ENCODE results near the gene GCNT4.
"Not testable (repeated sequence)": the region's sequence is repeated elsewhere in the genome, so short reads cannot be mapped to it uniquely, and the experiment has no call there.

Gene GCNT4

GRCh38 chr5:75052192-75053053, at the start of gene GCNT4:
TSS of gene GCNT4 (minus strand) at chr5:75052558. CDS start at chr5:75030037, 22,521 bp downstream.
- Histone ChIP-seq H3K9ac (ENCODE audit: low read length) (no peak within 1 kb of the TSS), H3K9me3 (ENCODE audit: low read length) (no peaks in the 10 kb centered on the region), H3K36me3 (ENCODE audit: insufficient read depth, low read length) (no peaks in the 10 kb centered on the region), H3F3A (ENCODE audit: insufficient read depth, low read length) (no peaks in the 10 kb centered on the region), H3K4me2 (ENCODE audit: low read length) (no peak within 1 kb of the TSS), H3K27ac (ENCODE audit: low read depth, low read length, poor library complexity, severe bottlenecking) (no peak within 1 kb of the TSS), H3K4me3 (ENCODE audit: low read depth, low read length, poor library complexity, severe bottlenecking) (no peak within 1 kb of the TSS), H3K27me3 (ENCODE audit: insufficient read depth, low read length) (no peaks in the 10 kb centered on the region), H4K20me1 (ENCODE audit: insufficient read depth, low read length) (no peaks in the 10 kb centered on the region), H3K9me2 (ENCODE audit: low read depth, low read length) (no peaks in the 10 kb centered on the region), H3K79me2 (ENCODE audit: insufficient read depth, low read length) (no peaks in the 10 kb centered on the region), H3K4me1 (ENCODE audit: insufficient read depth, low read length, severe bottlenecking) (no peaks in the 10 kb centered on the region), H2AFZ (ENCODE audit: low read length) (no peak within 1 kb of the TSS)
- TF ChIP-seq, protein P1, sequence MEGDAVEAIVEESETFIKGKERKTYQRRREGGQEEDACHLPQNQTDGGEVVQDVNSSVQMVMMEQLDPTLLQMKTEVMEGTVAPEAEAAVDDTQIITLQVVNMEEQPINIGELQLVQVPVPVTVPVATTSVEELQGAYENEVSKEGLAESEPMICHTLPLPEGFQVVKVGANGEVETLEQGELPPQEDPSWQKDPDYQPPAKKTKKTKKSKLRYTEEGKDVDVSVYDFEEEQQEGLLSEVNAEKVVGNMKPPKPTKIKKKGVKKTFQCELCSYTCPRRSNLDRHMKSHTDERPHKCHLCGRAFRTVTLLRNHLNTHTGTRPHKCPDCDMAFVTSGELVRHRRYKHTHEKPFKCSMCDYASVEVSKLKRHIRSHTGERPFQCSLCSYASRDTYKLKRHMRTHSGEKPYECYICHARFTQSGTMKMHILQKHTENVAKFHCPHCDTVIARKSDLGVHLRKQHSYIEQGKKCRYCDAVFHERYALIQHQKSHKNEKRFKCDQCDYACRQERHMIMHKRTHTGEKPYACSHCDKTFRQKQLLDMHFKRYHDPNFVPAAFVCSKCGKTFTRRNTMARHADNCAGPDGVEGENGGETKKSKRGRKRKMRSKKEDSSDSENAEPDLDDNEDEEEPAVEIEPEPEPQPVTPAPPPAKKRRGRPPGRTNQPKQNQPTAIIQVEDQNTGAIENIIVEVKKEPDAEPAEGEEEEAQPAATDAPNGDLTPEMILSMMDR (IDR thresholded peaks at IDR 0.05; ENCODE audit: low read length): no peak
- TF ChIP-seq EZH2 (IDR thresholded peaks at IDR 0.05; ENCODE audit: borderline replicate concordance, low read length): no peak

DNA sequence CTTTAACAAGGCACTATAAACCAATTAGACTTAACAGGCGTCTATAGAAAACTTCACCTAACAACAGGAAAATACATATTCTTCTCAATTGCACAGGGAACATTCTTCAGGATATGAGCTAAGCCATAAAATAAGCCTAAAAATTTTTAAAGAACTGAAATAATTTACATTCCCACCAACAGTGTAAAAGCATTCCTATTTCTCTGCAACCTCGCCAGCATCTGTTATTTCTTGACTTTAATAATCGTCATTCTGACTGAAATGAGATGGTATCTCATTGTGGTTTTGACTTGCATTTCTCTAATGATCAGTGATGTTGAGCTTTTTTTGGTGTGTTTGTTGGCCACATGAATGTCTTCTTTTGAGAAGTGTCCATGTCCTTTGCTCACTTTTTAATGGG, 43.6 kb upstream of the GCNT4 start:
- not testable (repeated sequence) for H3K9me3 ChIP-seq (ENCODE audit: low read length); H3K4me2 ChIP-seq (ENCODE audit: low read length); H3K4me3 ChIP-seq (ENCODE audit: low read depth, low read length, poor library complexity, severe bottlenecking); H4K20me1 ChIP-seq (ENCODE audit: insufficient read depth, low read length); H3K9me2 ChIP-seq (ENCODE audit: low read depth, low read length); H3K9ac ChIP-seq (ENCODE audit: low read length); H3K36me3 ChIP-seq (ENCODE audit: insufficient read depth, low read length); H3F3A ChIP-seq (ENCODE audit: insufficient read depth, low read length); H3K27me3 ChIP-seq (ENCODE audit: insufficient read depth, low read length); H3K27ac ChIP-seq (ENCODE audit: low read depth, low read length, poor library complexity, severe bottlenecking); H2AFZ ChIP-seq (ENCODE audit: low read length); H3K4me1 ChIP-seq (ENCODE audit: insufficient read depth, low read length, severe bottlenecking); H3K79me2 ChIP-seq (ENCODE audit: insufficient read depth, low read length)

- H3K27ac ChIP-seq (ENCODE audit: low read depth, low read length, poor library complexity, severe bottlenecking): no peak overlapping the region
- no peaks in the 10 kb centered on the region for H3K36me3 ChIP-seq (ENCODE audit: insufficient read depth, low read length)
- no peak overlapping the region for H3K4me3 ChIP-seq (ENCODE audit: low read depth, low read length, poor library complexity, severe bottlenecking)
- TF ChIP-seq EZH2 (IDR thresholded peaks at IDR 0.05; ENCODE audit: borderline replicate concordance, low read length): no peak
- TF ChIP-seq, protein P1 (IDR thresholded peaks at IDR 0.05; ENCODE audit: low read length): no peak
- H3K9me3 ChIP-seq (ENCODE audit: low read length): no peaks in the 10 kb centered on the region
- H3K9ac ChIP-seq (ENCODE audit: low read length): no peak overlapping the region
- H3K79me2 ChIP-seq (ENCODE audit: insufficient read depth, low read length): no peaks in the 10 kb centered on the region
- H3K27me3 ChIP-seq (ENCODE audit: insufficient read depth, low read length): no peaks in the 10 kb centered on the region
- H3F3A ChIP-seq (ENCODE audit: insufficient read depth, low read length): no peaks in the 10 kb centered on the region
- H2AFZ ChIP-seq (ENCODE audit: low read length): no peak overlapping the region
- no peak overlapping the region for H3K4me2 ChIP-seq (ENCODE audit: low read length)
- no peaks in the 10 kb centered on the region for H4K20me1 ChIP-seq (ENCODE audit: insufficient read depth, low read length)
- no peaks in the 10 kb centered on the region for H3K9me2 ChIP-seq (ENCODE audit: low read depth, low read length)
- no peaks in the 10 kb centered on the region for H3K4me1 ChIP-seq (ENCODE audit: insufficient read depth, low read length, severe bottlenecking)
Measured at GRCh38 chr5:75091597-75091996, 39.2 kb upstream of the GCNT4 start.

DNA sequence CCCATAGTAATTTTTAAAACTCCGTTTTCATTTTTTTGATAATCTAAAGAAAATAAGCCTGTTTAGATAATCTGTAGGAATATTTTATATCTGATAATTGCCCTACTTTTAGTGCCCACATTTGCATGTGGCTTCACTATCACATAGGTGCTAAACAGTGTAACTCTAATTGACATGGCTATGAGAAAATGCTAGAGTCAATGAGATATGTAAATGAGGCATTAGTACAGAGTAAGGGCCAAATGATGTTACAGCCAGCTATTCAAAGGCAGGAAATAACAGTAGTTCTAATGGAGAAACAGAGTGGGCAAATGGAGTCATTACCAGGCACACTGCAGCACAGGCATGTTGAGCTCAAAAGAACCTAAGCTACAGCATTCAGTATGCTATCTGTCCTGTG, 37.3 kb upstream of the GCNT4 start:
- Histone ChIP-seq H3K27me3 (ENCODE audit: insufficient read depth, low read length) (no peaks in the 10 kb centered on the region), H3F3A (ENCODE audit: insufficient read depth, low read length) (no peaks in the 10 kb centered on the region), H3K9ac (ENCODE audit: low read length) (no peak overlapping the region), H3K36me3 (ENCODE audit: insufficient read depth, low read length) (no peaks in the 10 kb centered on the region), H4K20me1 (ENCODE audit: insufficient read depth, low read length) (no peaks in the 10 kb centered on the region), H3K9me3 (ENCODE audit: low read length) (no peaks in the 10 kb centered on the region), H3K4me3 (ENCODE audit: low read depth, low read length, poor library complexity, severe bottlenecking) (no peak overlapping the region), H2AFZ (ENCODE audit: low read length) (no peak overlapping the region), H3K79me2 (ENCODE audit: insufficient read depth, low read length) (no peaks in the 10 kb centered on the region), H3K9me2 (ENCODE audit: low read depth, low read length) (no peaks in the 10 kb centered on the region), H3K4me2 (ENCODE audit: low read length) (no peak overlapping the region), H3K4me1 (ENCODE audit: insufficient read depth, low read length, severe bottlenecking) (no peaks in the 10 kb centered on the region), H3K27ac (ENCODE audit: low read depth, low read length, poor library complexity, severe bottlenecking) (no peak overlapping the region)
- TF ChIP-seq EZH2 (IDR thresholded peaks at IDR 0.05; ENCODE audit: borderline replicate concordance, low read length): no peak
- TF ChIP-seq, protein P1 (IDR thresholded peaks at IDR 0.05; ENCODE audit: low read length): no peak

Data from OCI-LY1 (cell line).